LNCAP (cell line): ENCODE data around the gene ANP32A.

Experiments
- CTCF ChIP-seq: fragments of 450-650 bp; IDR thresholded peaks from 2 replicates; pipeline ENCODE4 v1.5.1; 2017; ENCODE audit warnings: mild to moderate bottlenecking

Gene ANP32A

DNA sequence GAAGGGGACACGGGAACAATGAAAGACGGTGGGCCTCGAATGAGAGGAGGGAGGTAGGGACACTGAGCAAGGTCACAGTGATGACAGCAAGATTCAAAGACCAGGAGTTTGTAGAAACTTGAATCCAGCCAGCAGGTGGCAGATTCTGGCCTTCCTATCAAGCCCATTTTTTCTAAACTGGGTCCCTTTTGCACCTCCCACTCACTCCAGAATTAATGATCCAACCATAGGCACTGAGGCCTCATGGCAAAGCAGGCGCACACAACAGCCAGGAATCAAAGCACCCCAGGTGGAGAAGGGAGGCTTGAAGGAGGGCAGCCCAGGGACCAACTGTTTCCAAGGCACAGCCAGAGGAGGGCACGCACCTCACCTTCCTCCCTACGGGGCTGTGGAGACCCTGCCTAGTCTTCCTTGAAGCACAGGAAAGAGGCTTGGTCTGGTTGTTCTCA is 90.2 kb downstream of the ANP32A start:
- peak; percentile 63 for TF ChIP-seq CTCF

GRCh38 chr15:68729789-68730411 is 90.8 kb downstream of the ANP32A start:
- TF ChIP-seq CTCF, result no peak
